K562 (cell line): ENCODE measurements around the gene ILF2. TPM values are rescaled to one million over a fixed set of nuclear protein-coding genes. Genes with fewer than 3 reads are reported as not detected.
"Not testable (repeated sequence)": the region's sequence is repeated elsewhere in the genome, so short reads cannot be mapped to it uniquely, and the experiment has no call there.

Experiments used
- ADNP ChIP-seq: fragments of 200-800 bp; sonication (Bioruptor generic); IDR thresholded peaks from 2 replicates; pipeline ENCODE4 v1.6.1; 2016; ENCODE audit warnings: missing genetic modification characterization, missing compliant biosample characterization
- CC2D1A ChIP-seq: fragments of 450-650 bp; IDR thresholded peaks from 2 replicates; pipeline ENCODE4 v1.6.1; 2017; ENCODE audit warnings: mild to moderate bottlenecking
- CEBPB ChIP-seq: fragments of 450-650 bp; IDR thresholded peaks from 2 replicates; pipeline ENCODE4 v1.6.1; 2016; ENCODE audit warnings: missing genetic modification characterization, missing compliant biosample characterization
- CEBPG ChIP-seq, 3 experiments: fragments of 200-800 bp in 1 of 3; sonication (Bioruptor generic) in 1 of 3; sonication (generic) in 1 of 3; formaldehyde crosslinking in 1 of 3; IDR thresholded peaks in 2 of 3; conservative IDR thresholded peaks in 1 of 3; 2 replicates each; pipeline versions ENCODE4 v1.6.1 to v1.8.0; 2016 to 2022; ENCODE audit warnings: missing compliant biosample characterization in 2 of 3, missing genetic modification characterization in 2 of 3, mild to moderate bottlenecking in 1 of 3, missing genetic modification reagents in 1 of 3
- NRF1 ChIP-seq, 2 experiments: fragments of 450-650 bp; IDR thresholded peaks in 1 of 2; conservative IDR thresholded peaks in 1 of 2; 2 replicates each; pipeline ENCODE4 v1.6.1; 2014; ENCODE audit warnings: mild to moderate bottlenecking in 2 of 2
- POLR2A ChIP-seq: fragments of 450-650 bp; conservative IDR thresholded peaks from 2 replicates; pipeline ENCODE4 v1.6.1; 2016
- RBFOX2 ChIP-seq: fragments of 200-400 bp; formaldehyde crosslinking; IDR thresholded peaks from 2 replicates; pipeline ENCODE4 v1.6.1; 2017; ENCODE audit warnings: low read depth, mild to moderate bottlenecking, low read length, moderate library complexity
- TAF1 ChIP-seq: IDR thresholded peaks from 2 replicates; pipeline ENCODE4 v1.6.1; 2011; ENCODE audit warnings: mild to moderate bottlenecking, low read length, moderate library complexity; ENCODE audit not compliant: insufficient read depth, control insufficient read depth, severe bottlenecking; ENCODE audit errors: extremely low read depth
- TAL1 ChIP-seq: fragments of 450-650 bp; IDR thresholded peaks from 2 replicates; pipeline ENCODE4 v1.6.1; 2016; ENCODE audit warnings: mild to moderate bottlenecking
- ZNF175 ChIP-seq: fragments of 200-800 bp; sonication (Bioruptor generic); IDR thresholded peaks from 2 replicates; pipeline ENCODE4 v1.6.1; 2016; ENCODE audit warnings: low read depth, mild to moderate bottlenecking, missing genetic modification characterization, missing compliant biosample characterization
- ZNF384 ChIP-seq: IDR thresholded peaks from 2 replicates; pipeline ENCODE4 v1.6.1; 2012; ENCODE audit warnings: low read depth, low read length, improper control_type of control experiment
- polyA plus RNA-seq, 8 experiments: library from polyadenylated mRNA; depleted of rRNA in 4 of 8; stranded (reverse) in 5 of 8; unstranded in 3 of 8; fragments of >200 nt; fragmentation: Nextera tagmentation in 2 of 8; fragmentation: Illumina TruSeq in 1 of 8; extraction: Ambion mirVana in 2 of 8; extraction: Trizol in 1 of 8; gene quantifications; 2 replicates each; pipeline versions ENCODE4 v1.2.1 to v1.2.3, GENCODE V29; 2011 to 2014; ENCODE audit warnings: inconsistent platforms in 1 of 8, missing spikeins in 1 of 8
- total RNA-seq, 7 experiments: library from RNA; depleted of rRNA in 6 of 7; stranded (reverse); fragments of >200 nt in 6 of 7; fragmentation: Illumina TruSeq in 2 of 7; extraction: Trizol in 2 of 7; gene quantifications; 2 replicates each; pipeline versions ENCODE4 v1.2.1 to v1.2.3, GENCODE V29; 2011 to 2021; ENCODE audit warnings: low replicate concordance in 1 of 7
- TF ChIP-seq, protein P1 (sequence below), 2 experiments: fragments of 450-650 bp; IDR thresholded peaks; 2 replicates each; pipeline ENCODE4 v1.6.1; 2016
- TF ChIP-seq, protein P2 (sequence below): fragments of 450-650 bp; IDR thresholded peaks from 2 replicates; pipeline ENCODE4 v1.6.1; 2017; ENCODE audit warnings: antibody characterized with exemption
- TF ChIP-seq, protein P3 (sequence below), 3 experiments: fragments of 200-800 bp in 1 of 3; fragments of 250-450 bp in 1 of 3; fragments of 450-650 bp in 1 of 3; sonication (Bioruptor Pico) in 1 of 3; sonication (Bioruptor generic) in 1 of 3; formaldehyde crosslinking in 1 of 3; IDR thresholded peaks; 2 replicates each; pipeline versions ENCODE4 v1.6.1 to v1.8.0; 2016 to 2022; ENCODE audit warnings: mild to moderate bottlenecking in 2 of 3, missing genetic modification characterization in 2 of 3, missing compliant biosample characterization in 1 of 3, moderate library complexity in 1 of 3

Gene ILF2
- total and polyA plus RNA-seq, 9 of the 15 experiments (the other 6 are each of a cell fraction or from before 2014, with no cell fraction given) = 282 to 726 (median 474) TPM

- peak; percentile 45; the same call in 1 of the 2 replicates for TF ChIP-seq RBFOX2
- not testable (repeated sequence) for TF ChIP-seq CEBPG (CRISPR knock-in tag; IDR thresholded peaks at IDR 0.05)
- peak in 1 of 2 experiments; percentile 57; a peak in 2 of 4 replicates for TF ChIP-seq CEBPG (tag; conservative IDR thresholded peaks at IDR 0.05 in 1 of 2, IDR thresholded peaks at IDR 0.05 in 1 of 2)
- TF ChIP-seq, protein P1, sequence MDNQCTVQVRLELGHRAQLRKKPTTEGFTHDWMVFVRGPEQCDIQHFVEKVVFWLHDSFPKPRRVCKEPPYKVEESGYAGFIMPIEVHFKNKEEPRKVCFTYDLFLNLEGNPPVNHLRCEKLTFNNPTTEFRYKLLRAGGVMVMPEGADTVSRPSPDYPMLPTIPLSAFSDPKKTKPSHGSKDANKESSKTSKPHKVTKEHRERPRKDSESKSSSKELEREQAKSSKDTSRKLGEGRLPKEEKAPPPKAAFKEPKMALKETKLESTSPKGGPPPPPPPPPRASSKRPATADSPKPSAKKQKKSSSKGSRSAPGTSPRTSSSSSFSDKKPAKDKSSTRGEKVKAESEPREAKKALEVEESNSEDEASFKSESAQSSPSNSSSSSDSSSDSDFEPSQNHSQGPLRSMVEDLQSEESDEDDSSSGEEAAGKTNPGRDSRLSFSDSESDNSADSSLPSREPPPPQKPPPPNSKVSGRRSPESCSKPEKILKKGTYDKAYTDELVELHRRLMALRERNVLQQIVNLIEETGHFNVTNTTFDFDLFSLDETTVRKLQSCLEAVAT (IDR thresholded peaks at IDR 0.05) = 0 out of 4 replicates have a peak, but pooled peaks of 1 of the 2 experiments have one; percentile 8
- 0 out of 4 replicates have a peak, but pooled peaks of 1 of the 2 experiments have one; percentile 5 for TF ChIP-seq NRF1 (conservative IDR thresholded peaks at IDR 0.05 in 1 of 2, IDR thresholded peaks at IDR 0.05 in 1 of 2)
- TF ChIP-seq, protein P2, sequence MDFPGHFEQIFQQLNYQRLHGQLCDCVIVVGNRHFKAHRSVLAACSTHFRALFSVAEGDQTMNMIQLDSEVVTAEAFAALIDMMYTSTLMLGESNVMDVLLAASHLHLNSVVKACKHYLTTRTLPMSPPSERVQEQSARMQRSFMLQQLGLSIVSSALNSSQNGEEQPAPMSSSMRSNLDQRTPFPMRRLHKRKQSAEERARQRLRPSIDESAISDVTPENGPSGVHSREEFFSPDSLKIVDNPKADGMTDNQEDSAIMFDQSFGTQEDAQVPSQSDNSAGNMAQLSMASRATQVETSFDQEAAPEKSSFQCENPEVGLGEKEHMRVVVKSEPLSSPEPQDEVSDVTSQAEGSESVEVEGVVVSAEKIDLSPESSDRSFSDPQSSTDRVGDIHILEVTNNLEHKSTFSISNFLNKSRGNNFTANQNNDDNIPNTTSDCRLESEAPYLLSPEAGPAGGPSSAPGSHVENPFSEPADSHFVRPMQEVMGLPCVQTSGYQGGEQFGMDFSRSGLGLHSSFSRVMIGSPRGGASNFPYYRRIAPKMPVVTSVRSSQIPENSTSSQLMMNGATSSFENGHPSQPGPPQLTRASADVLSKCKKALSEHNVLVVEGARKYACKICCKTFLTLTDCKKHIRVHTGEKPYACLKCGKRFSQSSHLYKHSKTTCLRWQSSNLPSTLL = 0 out of 2 replicates have a peak, but pooled peaks have one; percentile 25
- TF ChIP-seq, protein P3, sequence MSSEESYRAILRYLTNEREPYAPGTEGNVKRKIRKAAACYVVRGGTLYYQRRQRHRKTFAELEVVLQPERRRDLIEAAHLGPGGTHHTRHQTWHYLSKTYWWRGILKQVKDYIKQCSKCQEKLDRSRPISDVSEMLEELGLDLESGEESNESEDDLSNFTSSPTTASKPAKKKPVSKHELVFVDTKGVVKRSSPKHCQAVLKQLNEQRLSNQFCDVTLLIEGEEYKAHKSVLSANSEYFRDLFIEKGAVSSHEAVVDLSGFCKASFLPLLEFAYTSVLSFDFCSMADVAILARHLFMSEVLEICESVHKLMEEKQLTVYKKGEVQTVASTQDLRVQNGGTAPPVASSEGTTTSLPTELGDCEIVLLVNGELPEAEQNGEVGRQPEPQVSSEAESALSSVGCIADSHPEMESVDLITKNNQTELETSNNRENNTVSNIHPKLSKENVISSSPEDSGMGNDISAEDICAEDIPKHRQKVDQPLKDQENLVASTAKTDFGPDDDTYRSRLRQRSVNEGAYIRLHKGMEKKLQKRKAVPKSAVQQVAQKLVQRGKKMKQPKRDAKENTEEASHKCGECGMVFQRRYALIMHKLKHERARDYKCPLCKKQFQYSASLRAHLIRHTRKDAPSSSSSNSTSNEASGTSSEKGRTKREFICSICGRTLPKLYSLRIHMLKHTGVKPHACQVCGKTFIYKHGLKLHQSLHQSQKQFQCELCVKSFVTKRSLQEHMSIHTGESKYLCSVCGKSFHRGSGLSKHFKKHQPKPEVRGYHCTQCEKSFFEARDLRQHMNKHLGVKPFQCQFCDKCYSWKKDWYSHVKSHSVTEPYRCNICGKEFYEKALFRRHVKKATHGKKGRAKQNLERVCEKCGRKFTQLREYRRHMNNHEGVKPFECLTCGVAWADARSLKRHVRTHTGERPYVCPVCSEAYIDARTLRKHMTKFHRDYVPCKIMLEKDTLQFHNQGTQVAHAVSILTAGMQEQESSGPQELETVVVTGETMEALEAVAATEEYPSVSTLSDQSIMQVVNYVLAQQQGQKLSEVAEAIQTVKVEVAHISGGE (CRISPR knock-in tag; IDR thresholded peaks at IDR 0.05) = 0 out of 6 replicates have a peak, but pooled peaks of 1 of the 3 experiments have one; percentile 12
- TF ChIP-seq CEBPB = peak; percentile 34; the same call in 1 of the 2 replicates
- TF ChIP-seq TAL1 = 0 out of 2 replicates have a peak, but pooled peaks have one; percentile 2
- TF ChIP-seq ADNP = peak; percentile 97
- TF ChIP-seq TAF1 = peak; percentile 0
- peak; percentile 47; the same call in 1 of the 2 replicates for TF ChIP-seq POLR2A
- peak; percentile 64; the same call in 1 of the 2 replicates for TF ChIP-seq ZNF384
- peak; percentile 12; the same call in 1 of the 2 replicates for TF ChIP-seq CC2D1A
- 0 out of 2 replicates have a peak, but pooled peaks have one; percentile 51 for TF ChIP-seq ZNF175
Observed at GRCh38 chr1:153671628-153672353, 998 bp upstream of the ILF2 start (continued).
